GM12878 (cell line): ENCODE data around the gene ZSCAN18. TPM values are rescaled to one million over a fixed set of nuclear protein-coding genes. Genes with fewer than 3 reads are reported as not detected.

ENCODE experiments used
- ATAC-seq: fragments of 200-7000 bp; cut with Tn5 transposase; 3 replicates; pipeline ENCODE4 v1.9.1; 2020; ENCODE audit warnings: mild to moderate bottlenecking, moderate library complexity
- BruUV-seq: library from RNA; stranded (reverse); fragments of 400-500 nt; replicated peaks from 2 replicates; lab custom pipeline; 2021; lab: Mats Ljungman, UMichigan
- CTCF ChIA-PET: fragments of 300-600 bp; sonication (Branson Sonifier 250); formaldehyde crosslinking; extraction: SDS; loops from one replicate; lab custom pipeline; 2021; ENCODE audit warnings: inconsistent platforms; lab: Yijun Ruan, JAX
- POLR2A ChIA-PET: fragments of 350-600 bp; formaldehyde crosslinking; extraction: SDS; loops from one replicate; lab custom pipeline; 2021; ENCODE audit warnings: inconsistent platforms; lab: Charles Lee
- RAD21 ChIA-PET: fragments of 300-600 bp; sonication (Branson Sonifier 250); formaldehyde crosslinking; loops from one replicate; lab custom pipeline; 2023; ENCODE audit warnings: antibody characterized with exemption; ENCODE audit not compliant: unreplicated experiment; lab: Charles Lee
- SMC1A ChIA-PET: fragments of 300-600 bp; sonication (Branson Sonifier 250); formaldehyde crosslinking; loops from one replicate; lab custom pipeline; 2023; ENCODE audit not compliant: unreplicated experiment, uncharacterized antibody; lab: Charles Lee
- DNase-seq: peaks from one replicate; pipeline ENCODE4 v3.0.0-alpha.2; 2011; ENCODE audit warnings: low read depth, low spot score
- FAIRE-seq: peaks from 3 replicates; lab custom pipeline; 2011; peaks lifted over from hg19 to GRCh38; lab: Jason Lieb, UNC
- H2AFZ ChIP-seq: 2 replicates; pipeline ENCODE4 v1.6.0; 2011; ENCODE audit warnings: low read depth, low read length, control low read depth; ENCODE audit not compliant: control insufficient read depth
- H3K27ac ChIP-seq: 2 replicates; pipeline ENCODE4 v1.5.1; 2011; ENCODE audit warnings: control low read depth; ENCODE audit not compliant: control insufficient read depth, insufficient read depth
- H3K27me3 ChIP-seq, 2 experiments: replicated peaks in 1 of 2; 2 replicates each; pipeline versions ENCODE4 v1.6.0 to v1.6.1; 2011; ENCODE audit warnings: low read length in 1 of 2; ENCODE audit not compliant: control insufficient read depth in 2 of 2, insufficient read depth in 2 of 2
- H3K36me3 ChIP-seq, 2 experiments: 2 replicates each; pipeline ENCODE4 v1.5.1; 2011; ENCODE audit warnings: low read length in 1 of 2; ENCODE audit not compliant: control insufficient read depth in 2 of 2, insufficient read depth in 2 of 2
- H3K4me1 ChIP-seq: 2 replicates; pipeline ENCODE4 v1.6.1; 2011; ENCODE audit warnings: mild to moderate bottlenecking, low read length, moderate library complexity, mixed read lengths; ENCODE audit not compliant: control insufficient read depth, insufficient read depth
- H3K4me2 ChIP-seq: 2 replicates; pipeline ENCODE4 v1.6.0; 2011; ENCODE audit warnings: control low read depth; ENCODE audit not compliant: control insufficient read depth, insufficient read depth
- H3K4me3 ChIP-seq: fragments of 200-600 bp; sonication (generic); 2 replicates; pipeline ENCODE4 v1.5.1; 2016
- H3K79me2 ChIP-seq: 2 replicates; pipeline ENCODE4 v1.6.0; 2011; ENCODE audit warnings: low read length; ENCODE audit not compliant: control insufficient read depth, insufficient read depth
- H3K9ac ChIP-seq: 2 replicates; pipeline ENCODE4 v1.8.0; 2011; ENCODE audit warnings: low read length, control low read depth, mixed read lengths; ENCODE audit not compliant: control insufficient read depth, insufficient read depth
- H3K9me3 ChIP-seq: replicated peaks from 3 replicates; pipeline ENCODE4 v1.5.1; 2011; ENCODE audit warnings: mild to moderate bottlenecking, low read length; ENCODE audit not compliant: control insufficient read depth, insufficient read depth
- H4K20me1 ChIP-seq: 2 replicates; pipeline ENCODE4 v1.6.0; 2011; ENCODE audit not compliant: control insufficient read depth, insufficient read depth
- CREB1 ChIP-seq: IDR thresholded peaks from 2 replicates; pipeline ENCODE4 v1.6.1; 2012; ENCODE audit warnings: low read depth, mild to moderate bottlenecking, inconsistent platforms
- EGR1 ChIP-seq, 2 experiments: IDR thresholded peaks; 1 replicate in 1 of 2; 2 replicates in 1 of 2; pipeline ENCODE4 v1.6.1; 2011 to 2012; ENCODE audit warnings: low read depth in 2 of 2, low read length in 2 of 2, borderline replicate concordance in 1 of 2, mild to moderate bottlenecking in 1 of 2, moderate library complexity in 1 of 2
- FOXK2 ChIP-seq: fragments of 450-650 bp; IDR thresholded peaks from 2 replicates; pipeline ENCODE4 v1.6.1; 2017; ENCODE audit warnings: mild to moderate bottlenecking, moderate library complexity
- GABPA ChIP-seq: IDR thresholded peaks from 2 replicates; pipeline ENCODE4 v1.6.1; 2014; ENCODE audit warnings: antibody characterized with exemption, low read depth, mild to moderate bottlenecking, inconsistent platforms
- HDAC6 ChIP-seq: fragments of 200-600 bp; sonication (generic); IDR thresholded peaks from one replicate; pipeline ENCODE4 v1.8.0; 2017; ENCODE audit warnings: antibody characterized with exemption; ENCODE audit not compliant: unreplicated experiment
- IRF4 ChIP-seq: IDR thresholded peaks from 2 replicates; pipeline ENCODE4 v1.6.1; 2011; ENCODE audit warnings: low read depth, low read length
- MEF2A ChIP-seq: IDR thresholded peaks from 2 replicates; pipeline ENCODE4 v1.6.1; 2011; ENCODE audit warnings: low read depth, mild to moderate bottlenecking, low read length, moderate library complexity; ENCODE audit not compliant: insufficient read depth
- NBN ChIP-seq: fragments of 450-650 bp; IDR thresholded peaks from 2 replicates; pipeline ENCODE4 v1.6.1; 2016
- NR2F1 ChIP-seq: fragments of 450-650 bp; conservative IDR thresholded peaks from 2 replicates; pipeline ENCODE4 v1.6.1; 2017; ENCODE audit warnings: mild to moderate bottlenecking
- POLR2A ChIP-seq: IDR thresholded peaks from 2 replicates; pipeline ENCODE4 v1.6.1; 2011; ENCODE audit warnings: low read depth, mild to moderate bottlenecking, low read length
- SIN3A ChIP-seq: IDR thresholded peaks from 2 replicates; pipeline ENCODE4 v1.6.1; 2012; ENCODE audit warnings: low read depth, low read length, improper control_type of control experiment
- SMAD1 ChIP-seq: fragments of 450-650 bp; IDR thresholded peaks from 2 replicates; pipeline ENCODE4 v1.6.1; 2018; ENCODE audit warnings: mild to moderate bottlenecking, low read depth; ENCODE audit not compliant: partially characterized antibody
- SMARCA5 ChIP-seq: fragments of 450-650 bp; IDR thresholded peaks from 2 replicates; pipeline ENCODE4 v1.6.1; 2017; ENCODE audit warnings: mild to moderate bottlenecking
- TCF12 ChIP-seq: IDR thresholded peaks from 2 replicates; pipeline ENCODE4 v1.6.1; 2011; ENCODE audit warnings: low read depth, mild to moderate bottlenecking, low read length
- WGBS: methylation state at CpG from one replicate; pipeline ENCODE4 v1.1.6; 2016; ENCODE audit warnings: low lambda C conversion rate; ENCODE audit not compliant: insufficient replicate concordance, insufficient coverage; ENCODE audit errors: missing lambda C conversion rate; 5-methylcytosine and 5-hydroxymethylcytosine counted together
- in situ Hi-C: fragments of 300-500 bp; cut with MboI; formaldehyde crosslinking; loops from 9 replicates; pipeline ENCODE4 v1.14.3; 2018; ENCODE audit warnings: mixed read lengths
- intact Hi-C: fragments of 100-400 bp; cut with micrococcal nuclease; formaldehyde crosslinking; loops from one replicate; pipeline ENCODE4 v1.14.2; 2022; ENCODE audit not compliant: unreplicated experiment
- polyA plus RNA-seq, 11 experiments: library from polyadenylated mRNA; depleted of rRNA in 4 of 11; unstranded in 6 of 11; stranded (reverse) in 5 of 11; fragments of >200 nt; fragmentation: Nextera tagmentation in 4 of 11; fragmentation: Illumina TruSeq in 1 of 11; extraction: Ambion mirVana in 4 of 11; extraction: Trizol in 1 of 11; gene quantifications; 1 replicate in 1 of 11; 2 replicates in 10 of 11; pipeline versions ENCODE4 v1.2.1 to v1.2.3, GENCODE V29; 2011 to 2016; ENCODE audit warnings: inconsistent platforms in 2 of 11, missing spikeins in 2 of 11, low read depth in 1 of 11
- total RNA-seq, 4 experiments: library from RNA; depleted of rRNA in 3 of 4; stranded (reverse); fragments of >200 nt in 3 of 4; fragmentation: Illumina TruSeq in 1 of 4; extraction: Trizol in 1 of 4; gene quantifications; 2 replicates each; pipeline versions ENCODE4 v1.2.1 to v1.2.3, GENCODE V29; 2013 to 2021
- TF ChIP-seq, protein P1 (sequence below): fragments of 450-650 bp; formaldehyde crosslinking; IDR thresholded peaks from 2 replicates; pipeline ENCODE4 v1.4.0; 2022; ENCODE audit warnings: mild to moderate bottlenecking, moderate library complexity
- TF ChIP-seq, protein P2 (sequence below): fragments of 450-650 bp; IDR thresholded peaks from 2 replicates; pipeline ENCODE4 v1.6.1; 2014; ENCODE audit warnings: mild to moderate bottlenecking
- TF ChIP-seq, protein P3 (sequence below): IDR thresholded peaks from 2 replicates; pipeline ENCODE4 v1.6.1; 2012; ENCODE audit warnings: low read depth, low read length, improper control_type of control experiment
- TF ChIP-seq, protein P4 (sequence below): IDR thresholded peaks from 2 replicates; pipeline ENCODE4 v1.6.1; 2011; ENCODE audit warnings: low read depth, low read length, improper control_type of control experiment, borderline replicate concordance

ZSCAN18 gene
- total and polyA plus RNA-seq, 10 of the 15 experiments (the other 5 are each of a cell fraction or from before 2014, with no cell fraction given) = 0.64 TPM; not detected in 8

DNA sequence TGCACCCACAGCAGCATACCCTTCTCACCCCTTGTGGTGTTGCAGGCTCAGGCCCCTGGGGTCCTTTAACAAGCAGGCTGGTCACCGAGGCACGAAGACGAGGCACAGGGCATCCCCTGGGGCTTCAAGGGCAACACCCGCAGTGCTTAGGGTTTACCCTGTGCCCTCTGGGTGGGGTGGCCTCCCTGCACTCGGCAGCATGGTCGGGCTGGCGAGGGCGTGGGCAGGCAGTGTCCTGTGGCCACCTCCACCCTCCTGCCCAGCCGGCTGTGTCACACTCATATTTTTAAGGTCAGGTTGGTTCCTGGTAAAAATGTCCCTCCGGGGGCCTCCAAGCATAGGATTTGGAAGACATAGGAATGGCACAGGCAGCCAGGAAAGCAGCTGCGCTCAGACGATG lies 50.4 kb downstream of the ZSCAN18 start (continued):
- no peak for TF ChIP-seq NR2F1

DNA sequence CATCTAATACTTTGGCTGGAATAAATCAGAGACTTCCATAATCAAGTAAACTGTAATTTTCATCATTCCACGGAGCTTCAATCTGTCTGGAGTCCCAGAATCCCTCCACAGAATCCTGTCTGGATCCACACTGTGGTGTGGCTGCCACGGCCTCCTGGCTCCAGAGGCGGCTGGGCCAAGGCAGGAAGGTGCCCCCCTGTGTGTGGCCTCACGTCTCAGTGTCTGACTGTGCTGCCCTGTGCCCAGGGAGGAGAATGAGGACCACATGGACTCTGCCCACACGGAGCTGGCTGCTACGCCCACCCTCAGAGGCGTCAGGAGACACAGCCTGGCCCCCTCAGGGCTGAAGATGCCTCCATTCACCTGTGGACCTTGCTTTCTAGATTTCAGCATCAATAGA lies 51.2 kb downstream of the ZSCAN18 start:
- Histone ChIP-seq H3K27ac (no peak overlapping the region), H3K4me1 (no peaks in the 10 kb centered on the region), H4K20me1 (no peaks in the 10 kb centered on the region), H3K9me3 (peaks cover 2% of the 10 kb centered on the region; the same call in 1 of the 3 replicates), H3K4me3 (no peak overlapping the region), H3K9ac (no peak overlapping the region), H3K79me2 (no peaks in the 10 kb centered on the region), H3K27me3 (no peaks in the 10 kb centered on the region), H2AFZ (no peak overlapping the region), H3K4me2 (no peak overlapping the region), H3K36me3 (no peaks in the 10 kb centered on the region)
- SMC1A ChIA-PET = no interaction called here
- CTCF ChIA-PET = no interaction called here
- WGBS = 6% methylated on average over 7 of the region's 7 CpGs
- POLR2A ChIA-PET = no interaction called here
- FAIRE-seq (no peak), ATAC-seq (no peak)
- no TSS peak for BruUV-seq
- intact Hi-C loops = no loop called here
- RAD21 ChIA-PET = no interaction called here
- in situ Hi-C loops = no loop called here
- TF ChIP-seq TCF12 = no peak
- TF ChIP-seq MEF2A = no peak
- TF ChIP-seq SMARCA5 = no peak
- TF ChIP-seq, protein P1, sequence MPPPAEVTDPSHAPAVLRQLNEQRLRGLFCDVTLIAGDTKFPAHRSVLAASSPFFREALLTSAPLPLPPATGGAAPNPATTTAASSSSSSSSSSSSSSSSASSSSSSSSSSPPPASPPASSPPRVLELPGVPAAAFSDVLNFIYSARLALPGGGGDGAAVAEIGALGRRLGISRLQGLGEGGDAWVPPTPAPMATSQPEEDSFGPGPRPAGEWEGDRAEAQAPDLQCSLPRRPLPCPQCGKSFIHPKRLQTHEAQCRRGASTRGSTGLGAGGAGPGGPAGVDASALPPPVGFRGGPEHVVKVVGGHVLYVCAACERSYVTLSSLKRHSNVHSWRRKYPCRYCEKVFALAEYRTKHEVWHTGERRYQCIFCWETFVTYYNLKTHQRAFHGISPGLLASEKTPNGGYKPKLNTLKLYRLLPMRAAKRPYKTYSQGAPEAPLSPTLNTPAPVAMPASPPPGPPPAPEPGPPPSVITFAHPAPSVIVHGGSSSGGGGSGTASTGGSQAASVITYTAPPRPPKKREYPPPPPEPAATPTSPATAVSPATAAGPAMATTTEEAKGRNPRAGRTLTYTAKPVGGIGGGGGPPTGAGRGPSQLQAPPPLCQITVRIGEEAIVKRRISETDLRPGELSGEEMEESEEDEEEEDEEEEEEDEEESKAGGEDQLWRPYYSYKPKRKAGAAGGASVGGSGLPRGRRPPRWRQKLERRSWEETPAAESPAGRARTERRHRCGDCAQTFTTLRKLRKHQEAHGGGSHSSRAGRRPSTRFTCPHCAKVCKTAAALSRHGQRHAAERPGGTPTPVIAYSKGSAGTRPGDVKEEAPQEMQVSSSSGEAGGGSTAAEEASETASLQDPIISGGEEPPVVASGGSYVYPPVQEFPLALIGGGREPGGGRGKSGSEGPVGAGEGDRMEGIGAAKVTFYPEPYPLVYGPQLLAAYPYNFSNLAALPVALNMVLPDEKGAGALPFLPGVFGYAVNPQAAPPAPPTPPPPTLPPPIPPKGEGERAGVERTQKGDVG (CRISPR knock-in tag) = no peak
- no peak for TF ChIP-seq HDAC6
- TF ChIP-seq, protein P2, sequence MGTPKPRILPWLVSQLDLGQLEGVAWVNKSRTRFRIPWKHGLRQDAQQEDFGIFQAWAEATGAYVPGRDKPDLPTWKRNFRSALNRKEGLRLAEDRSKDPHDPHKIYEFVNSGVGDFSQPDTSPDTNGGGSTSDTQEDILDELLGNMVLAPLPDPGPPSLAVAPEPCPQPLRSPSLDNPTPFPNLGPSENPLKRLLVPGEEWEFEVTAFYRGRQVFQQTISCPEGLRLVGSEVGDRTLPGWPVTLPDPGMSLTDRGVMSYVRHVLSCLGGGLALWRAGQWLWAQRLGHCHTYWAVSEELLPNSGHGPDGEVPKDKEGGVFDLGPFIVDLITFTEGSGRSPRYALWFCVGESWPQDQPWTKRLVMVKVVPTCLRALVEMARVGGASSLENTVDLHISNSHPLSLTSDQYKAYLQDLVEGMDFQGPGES = no peak
- no peak for TF ChIP-seq FOXK2
- no peak for TF ChIP-seq EGR1 (IDR thresholded peaks at IDR 0.05; ENCODE audit: borderline replicate concordance in 1 of 2, low read depth in 2 of 2, low read length in 2 of 2)
- no peak for TF ChIP-seq CREB1
- no peak for TF ChIP-seq GABPA
- no peak for TF ChIP-seq POLR2A
- TF ChIP-seq SMAD1 = no peak
- TF ChIP-seq, protein P3, sequence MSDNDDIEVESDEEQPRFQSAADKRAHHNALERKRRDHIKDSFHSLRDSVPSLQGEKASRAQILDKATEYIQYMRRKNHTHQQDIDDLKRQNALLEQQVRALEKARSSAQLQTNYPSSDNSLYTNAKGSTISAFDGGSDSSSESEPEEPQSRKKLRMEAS = no peak
- TF ChIP-seq, protein P4, sequence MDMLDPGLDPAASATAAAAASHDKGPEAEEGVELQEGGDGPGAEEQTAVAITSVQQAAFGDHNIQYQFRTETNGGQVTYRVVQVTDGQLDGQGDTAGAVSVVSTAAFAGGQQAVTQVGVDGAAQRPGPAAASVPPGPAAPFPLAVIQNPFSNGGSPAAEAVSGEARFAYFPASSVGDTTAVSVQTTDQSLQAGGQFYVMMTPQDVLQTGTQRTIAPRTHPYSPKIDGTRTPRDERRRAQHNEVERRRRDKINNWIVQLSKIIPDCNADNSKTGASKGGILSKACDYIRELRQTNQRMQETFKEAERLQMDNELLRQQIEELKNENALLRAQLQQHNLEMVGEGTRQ = no peak
- TF ChIP-seq IRF4 = no peak
- TF ChIP-seq SIN3A = no peak
- TF ChIP-seq NBN = no peak
- TF ChIP-seq, all 136 proteins: peak for 0
- DNase-seq = no peak
